ENCODE measurements around the gene COPS3. TPM values are rescaled to one million over a fixed set of nuclear protein-coding genes. Genes with fewer than 3 reads are reported as not detected.

COPS3 gene
- total and polyA plus RNA-seq, 3 donors from 2014 or later = 128 to 198 (median 134) TPM

- Histone ChIP-seq H3K27ac (no peak overlapping the region), H3K4me3 (no peak overlapping the region), H3K4me1 (peaks cover 25% of the 10 kb centered on the region), H3K36me3 (ENCODE audit: low read depth, missing control alignments) (no peaks in the 10 kb centered on the region), H3K27me3 (no peaks in the 10 kb centered on the region), H3K9me3 (no peaks in the 10 kb centered on the region)
- WGBS, 2 donors = 80 to 86% methylated on average over 25 to 26 of the region's 26 CpGs
- DNase-seq = no peak
- intact Hi-C loops (cut with DNase I; ENCODE audit: low total_unique reads) = no loop called here
- no peak for TF ChIP-seq POLR2A (IDR thresholded peaks at IDR 0.05)
- TF ChIP-seq, protein P1, sequence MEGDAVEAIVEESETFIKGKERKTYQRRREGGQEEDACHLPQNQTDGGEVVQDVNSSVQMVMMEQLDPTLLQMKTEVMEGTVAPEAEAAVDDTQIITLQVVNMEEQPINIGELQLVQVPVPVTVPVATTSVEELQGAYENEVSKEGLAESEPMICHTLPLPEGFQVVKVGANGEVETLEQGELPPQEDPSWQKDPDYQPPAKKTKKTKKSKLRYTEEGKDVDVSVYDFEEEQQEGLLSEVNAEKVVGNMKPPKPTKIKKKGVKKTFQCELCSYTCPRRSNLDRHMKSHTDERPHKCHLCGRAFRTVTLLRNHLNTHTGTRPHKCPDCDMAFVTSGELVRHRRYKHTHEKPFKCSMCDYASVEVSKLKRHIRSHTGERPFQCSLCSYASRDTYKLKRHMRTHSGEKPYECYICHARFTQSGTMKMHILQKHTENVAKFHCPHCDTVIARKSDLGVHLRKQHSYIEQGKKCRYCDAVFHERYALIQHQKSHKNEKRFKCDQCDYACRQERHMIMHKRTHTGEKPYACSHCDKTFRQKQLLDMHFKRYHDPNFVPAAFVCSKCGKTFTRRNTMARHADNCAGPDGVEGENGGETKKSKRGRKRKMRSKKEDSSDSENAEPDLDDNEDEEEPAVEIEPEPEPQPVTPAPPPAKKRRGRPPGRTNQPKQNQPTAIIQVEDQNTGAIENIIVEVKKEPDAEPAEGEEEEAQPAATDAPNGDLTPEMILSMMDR (IDR thresholded peaks at IDR 0.05) = no peak
Measured at GRCh38 chr17:17229416-17230384, 51.3 kb downstream of the COPS3 start.

GRCh38 chr17:17228521-17229279 is 52.3 kb downstream of the COPS3 start:
- 91 to 92% methylated on average over 17 of the region's 17 CpGs for WGBS, 2 donors
- H3K4me3 ChIP-seq = no peak overlapping the region
- no peak for DNase-seq

DNA sequence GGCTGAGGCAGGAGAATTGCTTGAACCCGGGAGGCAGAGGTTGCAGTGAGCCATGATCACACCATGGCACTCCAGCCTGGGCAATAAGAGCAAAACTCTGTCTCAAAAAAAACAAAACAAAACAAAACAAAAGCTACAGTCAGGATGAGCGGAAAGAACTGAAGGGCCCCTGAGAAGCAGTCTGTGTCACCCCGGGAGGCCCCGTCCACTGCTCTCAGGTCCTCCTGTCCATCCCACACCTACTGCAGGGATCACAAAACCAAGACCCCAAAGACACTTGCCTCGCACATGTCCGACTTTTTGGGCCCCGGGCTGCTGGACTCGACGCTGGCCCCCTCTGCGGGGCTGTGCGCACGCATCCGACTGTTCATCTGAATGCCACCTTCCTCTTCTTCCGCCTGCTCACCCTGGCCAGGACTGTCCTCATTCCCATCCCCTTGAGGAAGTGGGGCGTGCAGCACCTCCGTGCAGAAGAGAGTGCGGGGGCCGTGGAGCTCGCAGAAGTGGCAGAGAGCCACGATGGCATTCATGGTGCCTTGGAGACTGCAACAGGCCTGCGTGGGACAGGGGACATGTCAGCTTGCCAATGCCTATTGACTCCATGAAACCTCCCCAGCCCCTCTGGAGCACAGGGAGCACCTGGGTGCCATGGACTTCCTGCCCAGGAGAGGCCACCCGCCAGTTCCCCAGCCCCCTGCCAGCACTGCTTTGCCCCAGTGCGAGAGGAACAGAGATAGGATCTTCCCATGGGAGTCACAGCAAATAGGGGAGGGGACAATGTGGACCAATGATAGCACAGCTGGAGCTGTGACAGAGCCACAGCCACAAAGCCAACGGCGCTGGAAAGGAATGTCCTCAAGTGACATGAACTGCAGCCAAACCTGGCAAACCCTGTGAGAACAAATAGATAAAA is 53.2 kb downstream of the COPS3 start:
- TF ChIP-seq, protein P1 (IDR thresholded peaks at IDR 0.05) = no peak
- TF ChIP-seq POLR2A (IDR thresholded peaks at IDR 0.05) = no peak
- no peaks in the 10 kb centered on the region for H3K36me3 ChIP-seq (ENCODE audit: low read depth, missing control alignments)
- H3K4me1 ChIP-seq = peaks cover 14% of the 10 kb centered on the region
- H3K27ac ChIP-seq = no peak overlapping the region
- 80 to 88% methylated on average over 21 to 25 of the region's 25 CpGs for WGBS, 2 donors
- DNase-seq = peak; percentile 61
- intact Hi-C loops (cut with DNase I; ENCODE audit: low total_unique reads) = no loop called here
- no peaks in the 10 kb centered on the region for H3K9me3 ChIP-seq
- H3K4me3 ChIP-seq = no peak overlapping the region
- H3K27me3 ChIP-seq = no peaks in the 10 kb centered on the region

More at GRCh38 chr17:17228521-17229279, 52.3 kb downstream of the COPS3 start:
- H3K36me3 ChIP-seq (ENCODE audit: low read depth, missing control alignments) = no peaks in the 10 kb centered on the region
- H3K27ac ChIP-seq = no peak overlapping the region
- H3K9me3 ChIP-seq = no peaks in the 10 kb centered on the region
- TF ChIP-seq POLR2A (IDR thresholded peaks at IDR 0.05) = no peak
- TF ChIP-seq, protein P1 (IDR thresholded peaks at IDR 0.05) = no peak
- peaks cover 17% of the 10 kb centered on the region for H3K4me1 ChIP-seq
- intact Hi-C loops (cut with DNase I; ENCODE audit: low total_unique reads) = no loop called here
- H3K27me3 ChIP-seq = no peaks in the 10 kb centered on the region

DNA sequence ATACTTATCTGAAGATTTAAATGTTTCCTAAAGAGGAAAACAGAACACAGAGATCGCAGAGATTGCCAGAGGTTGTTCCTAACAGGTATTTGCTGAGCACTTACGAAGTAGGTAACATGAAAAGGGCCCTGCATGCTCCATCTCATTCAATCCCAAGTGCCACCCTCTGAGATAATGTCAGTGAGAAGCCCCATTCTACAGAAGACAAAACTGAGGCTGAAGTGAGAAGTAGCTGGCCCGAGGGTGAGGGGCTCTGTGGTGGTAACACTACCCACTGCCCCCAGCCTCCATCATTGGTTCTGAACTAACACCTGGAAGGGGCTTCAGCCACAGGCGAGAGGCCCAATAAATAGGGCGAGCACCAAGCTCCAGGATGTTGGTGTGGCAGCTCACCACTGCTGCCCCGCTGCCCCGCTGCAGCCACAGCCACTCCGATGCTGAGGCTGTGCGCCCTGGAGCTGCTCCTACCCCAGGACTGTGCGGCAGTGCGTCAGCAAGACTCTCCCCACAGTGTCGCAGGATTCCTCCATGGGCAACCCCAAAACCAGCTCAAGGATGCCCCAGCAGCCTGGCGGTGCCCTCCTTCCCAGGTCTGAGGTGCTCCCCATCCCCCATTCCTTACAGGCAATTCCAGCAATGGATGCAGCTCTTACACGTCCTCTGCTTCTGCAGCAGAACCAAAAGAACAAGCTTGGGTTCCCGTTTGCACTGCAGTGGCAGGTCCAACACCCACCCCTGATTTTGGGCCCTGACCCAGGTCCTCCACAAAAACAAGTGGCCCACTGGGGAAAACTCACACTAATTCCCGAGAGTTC is 54.4 kb downstream of the COPS3 start:
- 92 to 94% methylated on average over 7 to 16 of the region's 16 CpGs for WGBS, 2 donors
- no peak for DNase-seq
- intact Hi-C loops (cut with DNase I; ENCODE audit: low total_unique reads) = no loop called here
- H3K4me1 ChIP-seq = peaks cover 6% of the 10 kb centered on the region
- no peaks in the 10 kb centered on the region for H3K9me3 ChIP-seq
- H3K27ac ChIP-seq = no peak overlapping the region
- no peaks in the 10 kb centered on the region for H3K27me3 ChIP-seq
- no peak overlapping the region for H3K4me3 ChIP-seq
- TF ChIP-seq, protein P1 (IDR thresholded peaks at IDR 0.05) = no peak
- TF ChIP-seq POLR2A (IDR thresholded peaks at IDR 0.05) = no peak
- no peaks in the 10 kb centered on the region for H3K36me3 ChIP-seq (ENCODE audit: low read depth, missing control alignments)
